Measurements from ENCODE around the gene GNA15. TPM values are rescaled to one million over a fixed set of nuclear protein-coding genes. Genes with fewer than 3 reads are reported as not detected.
"Not testable (repeated sequence)": the region's sequence is repeated elsewhere in the genome, so short reads cannot be mapped to it uniquely, and the experiment has no call there.

Gene GNA15
- total and polyA plus RNA-seq, 2 donors (not counting 3 experiments of a cell fraction or from before 2014, with no cell fraction given): 0.17 TPM; not detected in 1

- CTCF ChIA-PET: interaction anchor here (1.4 kb wide), 1 partner anchor 12 kb away, joined by 4 read pairs; no protein-coding TSS in a partner anchor
- H3K27ac ChIP-seq (ENCODE audit: insufficient read depth, low read depth, low read length): no peak overlapping the region
Measured at GRCh38 chr19:3190921-3191805, 55.3 kb downstream of the GNA15 start.

DNA sequence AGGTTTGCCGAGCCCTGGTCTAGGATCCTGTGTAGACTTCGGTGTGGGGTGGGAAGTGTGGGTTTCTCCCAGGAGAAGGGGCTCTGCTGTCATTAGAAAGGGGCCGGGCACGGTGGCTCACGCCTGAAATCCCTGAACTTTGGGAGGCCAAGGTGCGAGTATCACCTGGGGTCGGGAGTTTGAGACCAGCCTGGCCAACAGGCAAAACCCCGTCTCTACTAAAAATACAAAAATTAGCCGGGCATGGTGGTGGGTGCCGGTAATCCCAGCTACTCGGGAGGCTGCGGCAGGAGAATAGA lies 55.9 kb downstream of the GNA15 start:
- POLR2A ChIA-PET; dilution Hi-C loops (cut with MboI; ENCODE audit: extremely low pct_ligation_motif_present, low sequenced_read_pairs): not testable (repeated sequence)

More at GRCh38 chr19:3190921-3191805, 55.3 kb downstream of the GNA15 start:
- no peak for TF ChIP-seq GATA2 (IDR thresholded peaks at IDR 0.05; ENCODE audit: insufficient read depth, insufficient read length, low read depth, low read length)
- TF ChIP-seq, protein P1, sequence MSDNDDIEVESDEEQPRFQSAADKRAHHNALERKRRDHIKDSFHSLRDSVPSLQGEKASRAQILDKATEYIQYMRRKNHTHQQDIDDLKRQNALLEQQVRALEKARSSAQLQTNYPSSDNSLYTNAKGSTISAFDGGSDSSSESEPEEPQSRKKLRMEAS (IDR thresholded peaks at IDR 0.05; ENCODE audit: insufficient read depth, insufficient read length): no peak
- no TSS peak for BruUV-seq (replicated peaks)
- Histone ChIP-seq H3K27me3 (ENCODE audit: control insufficient read depth in 2 of 2, insufficient read depth in 2 of 2, low read length in 2 of 2) (no peaks in the 10 kb centered on the region), H3K9ac (replicated peaks; ENCODE audit: extremely low read depth, insufficient read depth, low read length) (no peak overlapping the region), H3K9me3 (replicated peaks; ENCODE audit: control insufficient read depth, insufficient read depth, low read length) (no peaks in the 10 kb centered on the region), H3K79me2 (ENCODE audit: control insufficient read depth, insufficient read depth, low read length) (peaks cover 54% of the 10 kb centered on the region), H3K36me3 (ENCODE audit: control insufficient read depth in 2 of 2, extremely low read depth in 1 of 2, insufficient read depth in 2 of 2, low read length in 2 of 2) (peaks cover 0 to 4% of the 10 kb centered on the region in 2 experiments), H3K4me2 (ENCODE audit: insufficient read depth, low read length) (no peak overlapping the region), H2AFZ (ENCODE audit: low read depth, low read length) (no peak overlapping the region), H3K4me3 (replicated peaks in 1 of 3; ENCODE audit: insufficient read depth in 1 of 3, low read depth in 1 of 3, low read length in 3 of 3) (no peak overlapping the region), H3K4me1 (ENCODE audit: control insufficient read depth, extremely low read depth, insufficient read depth, low read length) (peaks cover 9% of the 10 kb centered on the region), H4K20me1 (replicated peaks; ENCODE audit: control insufficient read depth, extremely low read depth, insufficient read depth, low read length) (no peaks in the 10 kb centered on the region), H3K9me1 (replicated peaks; ENCODE audit: control insufficient read depth, extremely low read depth, insufficient read depth, low read length) (no peaks in the 10 kb centered on the region)
- dilution Hi-C loops (cut with MboI; ENCODE audit: extremely low pct_ligation_motif_present, low sequenced_read_pairs): no loop called here
- POLR2A ChIA-PET: no interaction called here
- DNase-seq (ENCODE audit: low read depth, low spot score) (no peak), FAIRE-seq (no peak)
- intact Hi-C loops (cut with micrococcal nuclease): no loop called here

More for the DNA sequence above, 55.9 kb downstream of the GNA15 start:
- CTCF ChIA-PET: interaction anchor here (1.4 kb wide), 1 partner anchor 11 kb away, joined by 4 read pairs; no protein-coding TSS in a partner anchor
- H3K27ac ChIP-seq (ENCODE audit: insufficient read depth, low read depth, low read length); H3K36me3 ChIP-seq (ENCODE audit: control insufficient read depth in 2 of 2, extremely low read depth in 1 of 2, insufficient read depth in 2 of 2, low read length in 2 of 2); DNase-seq (ENCODE audit: low read depth, low spot score); intact Hi-C loops (cut with micrococcal nuclease); FAIRE-seq; H3K27me3 ChIP-seq (ENCODE audit: control insufficient read depth in 2 of 2, insufficient read depth in 2 of 2, low read length in 2 of 2); H3K9ac ChIP-seq (replicated peaks; ENCODE audit: extremely low read depth, insufficient read depth, low read length); H2AFZ ChIP-seq (ENCODE audit: low read depth, low read length); H3K4me3 ChIP-seq (replicated peaks in 1 of 3; ENCODE audit: insufficient read depth in 1 of 3, low read depth in 1 of 3, low read length in 3 of 3); H3K4me2 ChIP-seq (ENCODE audit: insufficient read depth, low read length); H3K9me1 ChIP-seq (replicated peaks; ENCODE audit: control insufficient read depth, extremely low read depth, insufficient read depth, low read length); H4K20me1 ChIP-seq (replicated peaks; ENCODE audit: control insufficient read depth, extremely low read depth, insufficient read depth, low read length); H3K9me3 ChIP-seq (replicated peaks; ENCODE audit: control insufficient read depth, insufficient read depth, low read length); H3K4me1 ChIP-seq (ENCODE audit: control insufficient read depth, extremely low read depth, insufficient read depth, low read length); BruUV-seq (replicated peaks): not testable (repeated sequence)
- H3K79me2 ChIP-seq (ENCODE audit: control insufficient read depth, insufficient read depth, low read length): peaks cover 48% of the 10 kb centered on the region

All from endothelial cell of umbilical vein (primary cell).